ENCODE data around the gene PTPRE. TPM values are rescaled to one million over a fixed set of nuclear protein-coding genes. Genes with fewer than 3 reads are reported as not detected.

Gene PTPRE
- total RNA-seq, 1 donor from 2014 or later = 0.21 TPM

- TF ChIP-seq CTCF (IDR thresholded peaks at IDR 0.05) = no peak
- no peak for TF ChIP-seq EZH2 (IDR thresholded peaks at IDR 0.05)
- TF ChIP-seq EZH2phosphoT487 (IDR thresholded peaks at IDR 0.05) = no peak
- peaks cover 3% of the 10 kb centered on the region for H3K4me1 ChIP-seq
- no peaks in the 10 kb centered on the region for H3K27me3 ChIP-seq
- Mint-ChIP-seq H3K27ac (no peak overlapping the region), H3K36me3 (no peaks in the 10 kb centered on the region), H3K4me1 (no peaks in the 10 kb centered on the region), H3K9me3 (peaks cover 2% of the 10 kb centered on the region), H3K4me3 (no peak overlapping the region), H3K27me3 (ENCODE audit: insufficient read depth, low read depth) (peaks cover 2% of the 10 kb centered on the region)
- no peak overlapping the region for H3K4me3 ChIP-seq
- H3K9ac ChIP-seq = no peak overlapping the region
- no peak overlapping the region for H2AFZ ChIP-seq (replicated peaks)
- no peaks in the 10 kb centered on the region for H3K79me2 ChIP-seq (ENCODE audit: low read depth)
- DNase-seq (ENCODE audit: low spot score) = no peak
- no peaks in the 10 kb centered on the region for H3K36me3 ChIP-seq
- H3F3A ChIP-seq (ENCODE audit: low read depth) = no peaks in the 10 kb centered on the region
- H3K4me2 ChIP-seq = no peak overlapping the region
- H3K27ac ChIP-seq = no peak overlapping the region
- H4K20me1 ChIP-seq (ENCODE audit: low read depth) = no peaks in the 10 kb centered on the region
- no peaks in the 10 kb centered on the region for H3K9me3 ChIP-seq (ENCODE audit: low read depth)
Measured at GRCh38 chr10:127952918-127953317, 46.0 kb downstream of the PTPRE start.

- H4K20me1 ChIP-seq (ENCODE audit: low read depth) = no peaks in the 10 kb centered on the region
- peaks cover 3% of the 10 kb centered on the region for H3K4me1 ChIP-seq
- no peak overlapping the region for H3K9ac ChIP-seq
- no peak overlapping the region for H2AFZ ChIP-seq (replicated peaks)
- no peak overlapping the region for H3K4me3 ChIP-seq
- H3K36me3 Mint-ChIP-seq = no peaks in the 10 kb centered on the region
- no peak overlapping the region for H3K27ac Mint-ChIP-seq
- no peak for TF ChIP-seq EZH2 (IDR thresholded peaks at IDR 0.05)
- H3K4me1 Mint-ChIP-seq = no peaks in the 10 kb centered on the region
- no peak overlapping the region for H3K4me3 Mint-ChIP-seq
- no peaks in the 10 kb centered on the region for H3K9me3 ChIP-seq (ENCODE audit: low read depth)
- H3K27ac ChIP-seq = no peak overlapping the region
- H3K27me3 ChIP-seq = no peaks in the 10 kb centered on the region
- H3K36me3 ChIP-seq = no peaks in the 10 kb centered on the region
- H3K27me3 Mint-ChIP-seq (ENCODE audit: insufficient read depth, low read depth) = peaks cover 2% of the 10 kb centered on the region
- DNase-seq (ENCODE audit: low spot score) = no peak
- no peak overlapping the region for H3K4me2 ChIP-seq
- H3K9me3 Mint-ChIP-seq = peaks cover 2% of the 10 kb centered on the region
- no peaks in the 10 kb centered on the region for H3K79me2 ChIP-seq (ENCODE audit: low read depth)
- no peaks in the 10 kb centered on the region for H3F3A ChIP-seq (ENCODE audit: low read depth)
Measured at GRCh38 chr10:127953876-127954275, 47.0 kb downstream of the PTPRE start.

- Histone ChIP-seq H3K4me3 (no peak overlapping the region), H2AFZ (replicated peaks) (no peak overlapping the region), H3K4me2 (no peak overlapping the region), H3F3A (ENCODE audit: low read depth) (no peaks in the 10 kb centered on the region), H3K27ac (no peak overlapping the region), H3K36me3 (no peaks in the 10 kb centered on the region), H3K27me3 (no peaks in the 10 kb centered on the region), H3K4me1 (no peaks in the 10 kb centered on the region), H4K20me1 (ENCODE audit: low read depth) (no peaks in the 10 kb centered on the region), H3K9me3 (ENCODE audit: low read depth) (no peaks in the 10 kb centered on the region), H3K9ac (no peak overlapping the region), H3K79me2 (ENCODE audit: low read depth) (no peaks in the 10 kb centered on the region)
- H3K27ac Mint-ChIP-seq = no peak overlapping the region
- peaks cover 2% of the 10 kb centered on the region for H3K4me1 Mint-ChIP-seq
- DNase-seq (ENCODE audit: low spot score) = no peak
- H3K9me3 Mint-ChIP-seq = no peaks in the 10 kb centered on the region
- no peak for TF ChIP-seq EZH2 (IDR thresholded peaks at IDR 0.05)
- no peak for TF ChIP-seq EZH2phosphoT487 (IDR thresholded peaks at IDR 0.05)
- no peak for TF ChIP-seq CTCF (IDR thresholded peaks at IDR 0.05)
- no peaks in the 10 kb centered on the region for H3K36me3 Mint-ChIP-seq
- peaks cover 4% of the 10 kb centered on the region for H3K27me3 Mint-ChIP-seq (ENCODE audit: insufficient read depth, low read depth)
- no peak overlapping the region for H3K4me3 Mint-ChIP-seq
Measured at GRCh38 chr10:127959428-127959827, 52.5 kb downstream of the PTPRE start.

- H3K9me3 Mint-ChIP-seq = no peaks in the 10 kb centered on the region
- no peak for DNase-seq (ENCODE audit: low spot score)
- no peak overlapping the region for H3K4me2 ChIP-seq
- no peaks in the 10 kb centered on the region for H4K20me1 ChIP-seq (ENCODE audit: low read depth)
- no peak overlapping the region for H3K9ac ChIP-seq
- H3K27me3 Mint-ChIP-seq (ENCODE audit: insufficient read depth, low read depth) = peaks cover 7% of the 10 kb centered on the region
- no peaks in the 10 kb centered on the region for H3K36me3 Mint-ChIP-seq
- TF ChIP-seq EZH2phosphoT487 (IDR thresholded peaks at IDR 0.05) (no peak), CTCF (IDR thresholded peaks at IDR 0.05) (no peak), EZH2 (IDR thresholded peaks at IDR 0.05) (no peak)
- no peak overlapping the region for H3K4me3 Mint-ChIP-seq
- no peaks in the 10 kb centered on the region for H3K27me3 ChIP-seq
- H3K4me1 Mint-ChIP-seq = peaks cover 2% of the 10 kb centered on the region
- H3K27ac Mint-ChIP-seq = no peak overlapping the region
- no peaks in the 10 kb centered on the region for H3K9me3 ChIP-seq (ENCODE audit: low read depth)
- no peak overlapping the region for H3K27ac ChIP-seq
- no peaks in the 10 kb centered on the region for H3K36me3 ChIP-seq
- H3K79me2 ChIP-seq (ENCODE audit: low read depth) = no peaks in the 10 kb centered on the region
- no peak overlapping the region for H3K4me3 ChIP-seq
- no peaks in the 10 kb centered on the region for H3F3A ChIP-seq (ENCODE audit: low read depth)
- H2AFZ ChIP-seq (replicated peaks) = no peak overlapping the region
- no peaks in the 10 kb centered on the region for H3K4me1 ChIP-seq
Measured at GRCh38 chr10:127961071-127961470, 54.2 kb downstream of the PTPRE start.

Data from neural progenitor cell (in vitro differentiated cells).